ENCODE measurements around the gene RRAS2.

DNA sequence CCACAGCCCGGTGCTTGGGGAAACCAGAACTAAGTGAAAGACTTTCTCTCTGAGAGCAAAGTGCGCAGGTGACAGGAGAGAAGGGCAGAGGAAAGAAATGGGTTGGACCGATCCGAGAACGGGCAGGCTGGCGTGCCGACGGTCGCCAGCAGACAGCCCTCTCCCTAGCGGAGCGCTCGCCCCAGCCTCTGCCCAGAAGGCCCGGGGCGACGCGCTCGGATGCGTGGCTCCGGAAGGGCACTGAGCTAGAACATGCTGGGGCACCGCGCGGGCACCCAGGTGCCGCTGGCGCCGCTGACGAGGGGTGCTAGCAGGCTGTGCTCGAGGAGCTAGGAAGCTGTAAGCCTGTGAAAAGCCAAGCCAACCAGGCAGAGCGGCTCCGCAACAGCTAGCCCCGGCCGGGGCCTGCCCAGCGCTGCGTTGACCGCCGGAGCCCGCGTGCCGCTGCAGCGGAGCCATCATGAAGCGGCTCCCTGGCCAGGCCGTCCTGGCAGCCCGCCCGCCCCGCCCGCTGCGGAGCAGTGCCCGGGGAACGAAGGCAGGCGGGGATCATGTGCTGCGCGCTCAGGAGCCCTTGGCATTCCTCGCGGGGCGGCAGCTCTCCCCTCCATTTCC is 22.1 kb upstream of the RRAS2 start:
- no peak for TF ChIP-seq DIDO1 (tag; IDR thresholded peaks at IDR 0.05; ENCODE audit: low read depth)
- no peak for TF ChIP-seq ZKSCAN8 (CRISPR knock-in tag; IDR thresholded peaks at IDR 0.05)
- TF ChIP-seq, protein P1, sequence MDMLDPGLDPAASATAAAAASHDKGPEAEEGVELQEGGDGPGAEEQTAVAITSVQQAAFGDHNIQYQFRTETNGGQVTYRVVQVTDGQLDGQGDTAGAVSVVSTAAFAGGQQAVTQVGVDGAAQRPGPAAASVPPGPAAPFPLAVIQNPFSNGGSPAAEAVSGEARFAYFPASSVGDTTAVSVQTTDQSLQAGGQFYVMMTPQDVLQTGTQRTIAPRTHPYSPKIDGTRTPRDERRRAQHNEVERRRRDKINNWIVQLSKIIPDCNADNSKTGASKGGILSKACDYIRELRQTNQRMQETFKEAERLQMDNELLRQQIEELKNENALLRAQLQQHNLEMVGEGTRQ (CRISPR knock-in tag; IDR thresholded peaks at IDR 0.05): no peak
- no peak for TF ChIP-seq NFIC (IDR thresholded peaks at IDR 0.05)
- TF ChIP-seq CEBPG (CRISPR knock-in tag; IDR thresholded peaks at IDR 0.05): no peak
- TF ChIP-seq CEBPG (tag; conservative IDR thresholded peaks at IDR 0.05 in 1 of 2, IDR thresholded peaks at IDR 0.05 in 1 of 2): no peak
- no peak for TF ChIP-seq ARHGAP35 (IDR thresholded peaks at IDR 0.05; ENCODE audit: partially characterized antibody)
- TF ChIP-seq SREBF2 (CRISPR knock-in tag; IDR thresholded peaks at IDR 0.05): no peak
- TF ChIP-seq ZBTB7A (IDR thresholded peaks at IDR 0.05; ENCODE audit: borderline replicate concordance, control insufficient read depth, low read depth, low read length): no peak
